B cell (primary cell): ENCODE results near the gene CPED1. TPM values are rescaled to one million over a fixed set of nuclear protein-coding genes. Genes with fewer than 3 reads are reported as not detected.
"Not testable (repeated sequence)": the region's sequence is repeated elsewhere in the genome, so short reads cannot be mapped to it uniquely, and the experiment has no call there.

Source experiments
- ATAC-seq: fragments of 200-7000 bp; cut with Tn5 transposase; one replicate; pipeline ENCODE4 v1.10.0; 2021; ENCODE audit warnings: low read depth, mild to moderate bottlenecking, moderate number of reproducible peaks, moderate library complexity
- CTCF ChIA-PET: fragments of 350-600 bp; sonication (Branson Sonifier 250); formaldehyde crosslinking; loops from one replicate; lab custom pipeline; 2021; ENCODE audit warnings: antibody characterized with exemption, inconsistent platforms; lab: Charles Lee
- POLR2A ChIA-PET: fragments of 350-600 bp; sonication (Branson Sonifier 250); formaldehyde crosslinking; loops from one replicate; lab custom pipeline; 2021; ENCODE audit warnings: antibody characterized with exemption; lab: Charles Lee
- DNase-seq: peaks from one replicate; pipeline ENCODE4 v3.0.0; 2013
- H2AFZ ChIP-seq: 2 replicates; pipeline ENCODE4 v1.6.1; 2012; ENCODE audit warnings: mild to moderate bottlenecking, low read depth, low read length; ENCODE audit not compliant: insufficient read depth, poor library complexity, severe bottlenecking
- H3K27ac ChIP-seq, 2 donors: 1 replicate in 1 of 2; 2 replicates in 1 of 2; pipeline ENCODE4 v1.5.1; 2012 to 2013; ENCODE audit warnings: low read length in 2 of 2, mild to moderate bottlenecking in 2 of 2, moderate library complexity in 1 of 2
- H3K27me3 ChIP-seq, 4 experiments: fragments of 200-600 bp in 1 of 4; sonication (generic) in 1 of 4; replicated peaks in 1 of 4; 1 replicate in 2 of 4; 2 replicates in 2 of 4; pipeline versions ENCODE4 v1.6.1 to v1.7.0; 2013 to 2016; ENCODE audit warnings: low read length in 3 of 4, mild to moderate bottlenecking in 2 of 4, mixed read lengths in 1 of 4, moderate library complexity in 1 of 4; ENCODE audit not compliant: insufficient read depth in 4 of 4, control insufficient read depth in 3 of 4; ENCODE audit errors: control extremely low read depth in 1 of 4
- H3K36me3 ChIP-seq, 2 experiments: replicated peaks in 1 of 2; 1 replicate in 1 of 2; 2 replicates in 1 of 2; pipeline versions ENCODE4 v1.6.1 to v1.7.1; 2013; ENCODE audit warnings: low read length in 1 of 2; ENCODE audit not compliant: insufficient read depth in 2 of 2, control insufficient read depth in 1 of 2; ENCODE audit errors: control extremely low read depth in 1 of 2, extremely low read depth in 1 of 2
- H3K4me1 ChIP-seq, 2 donors: fragments of 200-600 bp in 1 of 2; sonication (generic) in 1 of 2; 1 replicate in 1 of 2; 2 replicates in 1 of 2; pipeline versions ENCODE4 v1.5.1 to v1.6.1; 2013 to 2017; ENCODE audit warnings: low read length in 2 of 2; ENCODE audit not compliant: control insufficient read depth in 2 of 2, insufficient read depth in 2 of 2
- H3K4me2 ChIP-seq: replicated peaks from 2 replicates; pipeline ENCODE3; 2012; ENCODE audit warnings: mild to moderate bottlenecking, low read depth, low read length; ENCODE audit not compliant: poor library complexity, severe bottlenecking
- H3K4me3 ChIP-seq, 5 experiments: fragments of 200-600 bp in 1 of 5; sonication (generic) in 1 of 5; 1 replicate in 3 of 5; 2 replicates in 2 of 5; pipeline versions ENCODE4 v1.5.1 to v1.7.0; 2011 to 2016; ENCODE audit warnings: low read length in 4 of 5, mild to moderate bottlenecking in 4 of 5, low read depth in 2 of 5, control low read depth in 1 of 5, moderate library complexity in 1 of 5; ENCODE audit not compliant: insufficient read depth in 1 of 5; ENCODE audit errors: control extremely low read depth in 1 of 5, extremely low read depth in 1 of 5
- H3K79me2 ChIP-seq: fragments of 200-600 bp; sonication (generic); one replicate; pipeline ENCODE4 v1.6.0; 2016; ENCODE audit warnings: low read length; ENCODE audit not compliant: control insufficient read depth, insufficient read depth
- H3K9ac ChIP-seq: fragments of 200-600 bp; sonication (generic); 2 replicates; pipeline ENCODE4 v1.6.1; 2017; ENCODE audit warnings: mild to moderate bottlenecking, low read length, moderate library complexity
- H3K9me3 ChIP-seq, 3 donors: one replicate each; pipeline versions ENCODE4 v1.6.1 to v1.7.1; 2013; ENCODE audit warnings: low read length in 2 of 3; ENCODE audit not compliant: control insufficient read depth in 2 of 3, insufficient read depth in 1 of 3; ENCODE audit errors: control extremely low read depth in 1 of 3
- H4K20me1 ChIP-seq: 2 replicates; pipeline ENCODE4 v1.6.0; 2012; ENCODE audit warnings: mild to moderate bottlenecking, low read length; ENCODE audit not compliant: insufficient read depth, control insufficient read depth, poor library complexity, severe bottlenecking
- H3K27ac Mint-ChIP-seq: one replicate; pipeline ENCODE4 v1.8.0; 2021; ENCODE audit warnings: mixed read lengths
- H3K27me3 Mint-ChIP-seq: one replicate; pipeline ENCODE4 v1.8.0; 2021; ENCODE audit warnings: mixed read lengths
- H3K4me1 Mint-ChIP-seq: one replicate; pipeline ENCODE4 v1.8.0; 2021; ENCODE audit warnings: mixed read lengths
- H3K4me3 Mint-ChIP-seq: one replicate; pipeline ENCODE4 v1.8.0; 2021; ENCODE audit warnings: mixed read lengths
- H3K9me3 Mint-ChIP-seq: one replicate; pipeline ENCODE4 v1.8.0; 2022; ENCODE audit warnings: mixed read lengths; ENCODE audit not compliant: insufficient read depth
- CTCF ChIP-seq: fragments of 200-600 bp; IDR thresholded peaks from one replicate; pipeline ENCODE4 v1.8.0; 2022; ENCODE audit warnings: antibody characterized with exemption, mild to moderate bottlenecking
- EZH2 ChIP-seq: IDR thresholded peaks from 2 replicates; pipeline ENCODE4 v1.6.1; 2012; ENCODE audit warnings: borderline replicate concordance, low read depth, mild to moderate bottlenecking, moderate library complexity, low read length; ENCODE audit not compliant: insufficient read depth, poor library complexity, severe bottlenecking
- WGBS: methylation state at CpG from one replicate; pipeline ENCODE4 v1.1.5; 2013; ENCODE audit warnings: missing lambda C conversion rate; ENCODE audit not compliant: insufficient coverage; 5-methylcytosine and 5-hydroxymethylcytosine counted together
- intact Hi-C: fragments of 100-400 bp; cut with micrococcal nuclease; formaldehyde crosslinking; loops from one replicate; pipeline ENCODE4 v1.10.0; 2022
- polyA plus RNA-seq: library from polyadenylated mRNA; depleted of rRNA; stranded (reverse); fragments of >200 nt; gene quantifications from 2 replicates; pipeline ENCODE4 v1.2.3, GENCODE V29; 2012
- total RNA-seq, 2 donors: library from RNA; stranded (reverse); fragments of 120-200 nt in 1 of 2; gene quantifications; 1 replicate in 1 of 2; 2 replicates in 1 of 2; pipeline versions ENCODE4 v1.2.3 to v1.2.4, GENCODE V29; 2013 to 2022

Gene CPED1
- total and polyA plus RNA-seq, 2 donors (not counting 1 experiment from before 2014, with no cell fraction given), result 0.44 to 3.8 TPM

GRCh38 chr7:121286742-121287734 lies 298.5 kb downstream of the CPED1 start:
- POLR2A ChIA-PET, result no interaction called here
- no peaks in the 10 kb centered on the region for H3K27me3 ChIP-seq
- no peak overlapping the region for H3K4me2 ChIP-seq
- TF ChIP-seq EZH2, result no peak
- TF ChIP-seq CTCF, result no peak
- H3K4me3 Mint-ChIP-seq, result peak overlapping the region; percentile 1
- CTCF ChIA-PET, result no interaction called here
- peaks cover 4% of the 10 kb centered on the region for H3K79me2 ChIP-seq
- no peaks in the 10 kb centered on the region for H3K27me3 Mint-ChIP-seq
- no peak overlapping the region for H3K4me3 ChIP-seq
- no peak overlapping the region for H2AFZ ChIP-seq
- peak; percentile 49 for DNase-seq
- peak overlapping the region; percentile 72 to 80 for H3K27ac ChIP-seq
- H3K27ac Mint-ChIP-seq, result peak overlapping the region; percentile 86
- H3K36me3 ChIP-seq, result no peaks in the 10 kb centered on the region
- H3K9ac ChIP-seq, result no peak overlapping the region
- peaks cover 6 to 9% of the 10 kb centered on the region in 2 donors for H3K4me1 ChIP-seq
- 88% methylated on average over 1 of the region's 6 CpGs for WGBS
- intact Hi-C loops, result no loop called here
- peak; percentile 75 for ATAC-seq
- H3K4me1 Mint-ChIP-seq, result peaks cover 30% of the 10 kb centered on the region
- H4K20me1 ChIP-seq, result no peaks in the 10 kb centered on the region
- H3K9me3 Mint-ChIP-seq, result peaks cover 19% of the 10 kb centered on the region
- H3K9me3 ChIP-seq, result peaks cover 1 to 41% (median 23%) of the 10 kb centered on the region in 3 donors

GRCh38 chr7:121288894-121289293 lies 300.4 kb downstream of the CPED1 start:
- Mint-ChIP-seq H3K4me1 (peaks cover 34% of the 10 kb centered on the region), H3K27ac (no peak overlapping the region), H3K4me3 (no peak overlapping the region), H3K27me3 (no peaks in the 10 kb centered on the region), H3K9me3 (peaks cover 18% of the 10 kb centered on the region)
- Histone ChIP-seq H3K9ac (no peak overlapping the region), H3K9me3 (peaks cover 1 to 40% (median 29%) of the 10 kb centered on the region in 3 donors), H3K4me3 (no peak overlapping the region), H3K36me3 (no peaks in the 10 kb centered on the region), H3K4me2 (no peak overlapping the region), H3K27me3 (no peaks in the 10 kb centered on the region), H4K20me1 (no peaks in the 10 kb centered on the region), H2AFZ (no peak overlapping the region), H3K27ac (no peak overlapping the region), H3K4me1 (peaks cover 6 to 9% of the 10 kb centered on the region in 2 donors), H3K79me2 (no peaks in the 10 kb centered on the region)
- TF ChIP-seq CTCF (no peak), EZH2 (no peak)
- no peak for DNase-seq
- no peak for ATAC-seq
- intact Hi-C loops, result no loop called here
- CTCF ChIA-PET, result no interaction called here
- POLR2A ChIA-PET, result no interaction called here

GRCh38 chr7:121289930-121290329 lies 301.4 kb downstream of the CPED1 start:
- H3K27ac ChIP-seq, DNase-seq, H3K27me3 ChIP-seq, H3K79me2 ChIP-seq, H2AFZ ChIP-seq, POLR2A ChIA-PET, CTCF ChIA-PET, H3K4me3 ChIP-seq, H4K20me1 ChIP-seq, H3K4me3 Mint-ChIP-seq, H3K9ac ChIP-seq, H3K27me3 Mint-ChIP-seq, H3K4me2 ChIP-seq, intact Hi-C loops, H3K36me3 ChIP-seq, H3K4me1 ChIP-seq, ATAC-seq: not testable (repeated sequence)
- H3K27ac Mint-ChIP-seq, result peak overlapping the region; percentile 37
- peaks cover 11% of the 10 kb centered on the region for H3K9me3 Mint-ChIP-seq
- peaks cover 3 to 31% (median 21%) of the 10 kb centered on the region in 3 donors for H3K9me3 ChIP-seq
- WGBS, result no CpG with 5 or more reads among the region's 5 CpGs
- peaks cover 29% of the 10 kb centered on the region for H3K4me1 Mint-ChIP-seq
